Nephron progenitor cell (in vitro differentiated cells): Measurements from ENCODE around the gene KRT27.

ENCODE experiments used
- DNase-seq: peaks from one replicate; pipeline ENCODE4 v3.0.0; 2021
- H3K27ac Mint-ChIP-seq: 2 replicates; pipeline ENCODE4 v1.8.0; 2021; ENCODE audit warnings: mild to moderate bottlenecking, moderate library complexity, mixed read lengths
- H3K27me3 Mint-ChIP-seq: 2 replicates; pipeline ENCODE4 v1.8.0; 2021; ENCODE audit warnings: mild to moderate bottlenecking, low read depth, mixed read lengths; ENCODE audit not compliant: poor library complexity
- H3K36me3 Mint-ChIP-seq: 2 replicates; pipeline ENCODE4 v1.8.0; 2021; ENCODE audit warnings: low read depth, mixed read lengths
- H3K4me1 Mint-ChIP-seq: 2 replicates; pipeline ENCODE4 v1.8.0; 2021; ENCODE audit warnings: mixed read lengths
- H3K4me3 Mint-ChIP-seq: 2 replicates; pipeline ENCODE4 v1.8.0; 2021; ENCODE audit warnings: mild to moderate bottlenecking, moderate library complexity, mixed read lengths
- H3K9me3 Mint-ChIP-seq: 2 replicates; pipeline ENCODE4 v1.8.0; 2021; ENCODE audit warnings: mild to moderate bottlenecking, moderate library complexity, mixed read lengths
- TF ChIP-seq, protein P1 (sequence below): fragments of 200-600 bp; sonication (generic); IDR thresholded peaks from 2 replicates; pipeline ENCODE4 v1.5.0; 2021; ENCODE audit warnings: antibody characterized with exemption

KRT27 gene

DNA sequence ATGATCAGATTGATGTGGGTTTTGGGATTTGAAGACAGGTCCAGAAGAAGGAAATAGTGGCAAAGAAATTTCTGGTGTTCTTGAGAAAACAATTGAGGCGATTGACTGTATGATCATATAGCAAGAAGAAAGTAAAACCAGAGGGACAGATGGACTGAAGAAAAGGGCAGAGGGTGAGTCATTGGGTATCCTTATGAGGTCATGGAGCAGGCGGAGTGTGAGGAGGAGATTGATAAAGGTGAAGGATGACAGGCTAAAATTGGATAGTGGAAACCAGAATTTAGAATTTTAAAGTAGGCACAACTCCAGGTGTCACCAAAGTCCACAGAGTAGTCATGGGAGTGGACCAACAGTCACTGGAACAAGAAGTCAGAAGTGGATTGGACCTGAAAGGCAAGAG, 18.8 kb upstream of the KRT27 start:
- Mint-ChIP-seq H3K4me1 (no peaks in the 10 kb centered on the region), H3K4me3 (no peak overlapping the region), H3K27ac (no peak overlapping the region), H3K36me3 (no peaks in the 10 kb centered on the region), H3K27me3 (peaks cover 38% of the 10 kb centered on the region), H3K9me3 (peaks cover 4% of the 10 kb centered on the region)
- no peak for DNase-seq
- TF ChIP-seq, protein P1, sequence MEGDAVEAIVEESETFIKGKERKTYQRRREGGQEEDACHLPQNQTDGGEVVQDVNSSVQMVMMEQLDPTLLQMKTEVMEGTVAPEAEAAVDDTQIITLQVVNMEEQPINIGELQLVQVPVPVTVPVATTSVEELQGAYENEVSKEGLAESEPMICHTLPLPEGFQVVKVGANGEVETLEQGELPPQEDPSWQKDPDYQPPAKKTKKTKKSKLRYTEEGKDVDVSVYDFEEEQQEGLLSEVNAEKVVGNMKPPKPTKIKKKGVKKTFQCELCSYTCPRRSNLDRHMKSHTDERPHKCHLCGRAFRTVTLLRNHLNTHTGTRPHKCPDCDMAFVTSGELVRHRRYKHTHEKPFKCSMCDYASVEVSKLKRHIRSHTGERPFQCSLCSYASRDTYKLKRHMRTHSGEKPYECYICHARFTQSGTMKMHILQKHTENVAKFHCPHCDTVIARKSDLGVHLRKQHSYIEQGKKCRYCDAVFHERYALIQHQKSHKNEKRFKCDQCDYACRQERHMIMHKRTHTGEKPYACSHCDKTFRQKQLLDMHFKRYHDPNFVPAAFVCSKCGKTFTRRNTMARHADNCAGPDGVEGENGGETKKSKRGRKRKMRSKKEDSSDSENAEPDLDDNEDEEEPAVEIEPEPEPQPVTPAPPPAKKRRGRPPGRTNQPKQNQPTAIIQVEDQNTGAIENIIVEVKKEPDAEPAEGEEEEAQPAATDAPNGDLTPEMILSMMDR = no peak

DNA sequence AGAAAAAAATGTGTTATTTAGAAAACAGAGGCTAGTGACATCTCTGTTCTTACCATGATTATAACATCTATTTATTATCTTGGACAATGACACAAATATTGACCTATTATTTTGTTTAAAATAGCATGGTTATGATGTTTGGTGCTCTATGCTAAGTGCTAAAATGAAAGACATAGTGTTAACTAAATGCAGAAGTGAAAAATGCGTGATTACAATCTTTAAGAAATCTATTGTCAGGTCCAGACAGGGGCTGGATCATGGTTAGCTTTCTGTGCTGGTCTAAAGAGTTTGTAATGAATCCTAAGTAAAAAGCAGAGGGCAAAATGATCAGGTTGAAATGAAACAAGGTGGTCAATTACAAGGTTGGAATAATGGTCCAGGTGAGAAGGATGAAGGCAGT, 18.0 kb upstream of the KRT27 start:
- H3K9me3 Mint-ChIP-seq = peaks cover 4% of the 10 kb centered on the region
- no peaks in the 10 kb centered on the region for H3K4me1 Mint-ChIP-seq
- TF ChIP-seq, protein P1 = no peak
- no peak overlapping the region for H3K4me3 Mint-ChIP-seq
- no peak overlapping the region for H3K27ac Mint-ChIP-seq
- H3K27me3 Mint-ChIP-seq = peaks cover 31% of the 10 kb centered on the region
- no peak for DNase-seq
- no peaks in the 10 kb centered on the region for H3K36me3 Mint-ChIP-seq

DNA sequence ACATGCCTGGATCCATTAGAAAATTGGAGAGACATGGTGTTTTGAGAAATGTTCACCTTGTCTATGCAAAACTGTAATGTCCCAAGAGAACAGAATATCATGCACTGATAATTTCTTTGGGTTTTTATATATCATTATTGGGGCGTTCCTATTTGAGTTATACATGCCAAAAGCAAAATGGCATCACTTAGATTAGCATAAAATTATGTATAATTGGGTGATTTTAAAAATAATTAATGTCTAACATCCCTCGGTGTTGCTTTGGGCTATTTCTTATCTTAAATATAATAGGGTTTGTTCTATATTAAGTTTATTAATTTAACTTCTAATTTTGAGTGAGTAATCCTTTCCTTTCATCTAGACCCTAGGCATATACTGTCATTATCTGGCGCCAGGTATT, 17.5 kb upstream of the KRT27 start, which contains the start of gene KRT28:
Gene KRT28 (minus strand): TSS at position 101 of the 400 bp plus-strand sequence. CDS start 66 bp downstream, at position 35.
- Mint-ChIP-seq H3K27ac (no peak within 1 kb of the TSS), H3K9me3 (no peaks in the 10 kb centered on the region), H3K36me3 (no peaks in the 10 kb centered on the region), H3K4me3 (no peak within 1 kb of the TSS), H3K27me3 (peaks cover 29% of the 10 kb centered on the region), H3K4me1 (no peaks in the 10 kb centered on the region)
- TF ChIP-seq, protein P1 = no peak
- no peak for DNase-seq

DNA sequence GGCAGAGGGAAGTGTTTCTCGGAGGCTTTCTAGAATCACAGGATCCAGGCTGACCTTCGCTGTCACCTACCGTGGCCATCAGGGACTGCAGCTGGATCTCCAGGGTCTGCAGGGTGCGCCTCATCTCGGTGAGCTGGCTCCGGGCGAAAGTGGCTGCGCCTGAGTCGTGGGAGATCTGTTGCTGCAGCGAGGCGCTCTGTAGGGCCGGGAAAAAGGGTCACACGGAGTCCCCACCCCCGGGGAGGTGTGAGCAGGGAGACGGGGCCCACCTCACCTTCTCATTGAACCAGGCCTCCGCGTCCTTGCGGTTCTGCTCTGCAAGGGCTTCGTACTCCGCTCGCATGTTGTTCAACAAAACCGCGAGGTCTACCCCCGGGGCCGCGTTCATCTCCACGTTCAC, 14.5 kb upstream of the KRT27 start:
- H3K4me1 Mint-ChIP-seq = no peaks in the 10 kb centered on the region
- TF ChIP-seq, protein P1 = no peak
- no peaks in the 10 kb centered on the region for H3K36me3 Mint-ChIP-seq
- H3K4me3 Mint-ChIP-seq = no peak overlapping the region
- H3K9me3 Mint-ChIP-seq = no peaks in the 10 kb centered on the region
- peaks cover 27% of the 10 kb centered on the region for H3K27me3 Mint-ChIP-seq
- no peak overlapping the region for H3K27ac Mint-ChIP-seq
- no peak for DNase-seq

DNA sequence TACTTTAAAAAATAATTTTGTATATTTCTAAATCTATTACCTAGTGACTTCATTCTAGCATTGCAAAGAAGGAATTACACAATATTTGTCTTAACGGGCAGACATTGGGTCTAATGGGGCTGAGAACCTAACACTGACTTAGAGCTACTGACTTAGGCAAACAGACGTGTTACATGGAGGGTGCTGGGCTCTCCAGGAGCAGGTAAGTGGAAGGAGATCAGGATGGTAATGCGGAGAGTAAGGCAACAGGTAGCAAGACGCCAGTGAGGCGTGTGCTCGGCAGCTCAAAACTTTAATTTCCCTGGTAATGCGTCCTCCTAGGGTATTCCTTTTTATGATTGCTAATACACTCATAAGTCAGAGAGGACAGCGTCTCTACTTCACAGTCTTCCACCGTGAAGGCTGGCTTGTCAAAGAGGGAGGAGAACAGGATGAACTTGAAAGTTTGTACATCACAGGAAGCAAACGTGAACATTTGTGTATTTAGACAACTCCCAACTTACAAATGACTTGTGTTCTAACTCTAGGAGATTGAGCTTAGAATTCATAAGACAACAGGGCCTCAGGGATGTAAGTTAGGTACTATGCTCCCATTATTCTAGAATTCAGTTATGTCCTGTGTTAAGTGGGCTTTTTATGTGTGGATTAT, 12.8 kb upstream of the KRT27 start:
- Mint-ChIP-seq H3K4me3 (no peak overlapping the region), H3K27ac (no peak overlapping the region), H3K4me1 (no peaks in the 10 kb centered on the region), H3K27me3 (peaks cover 27% of the 10 kb centered on the region), H3K9me3 (no peaks in the 10 kb centered on the region), H3K36me3 (no peaks in the 10 kb centered on the region)
- no peak for DNase-seq
- TF ChIP-seq, protein P1 = no peak

DNA sequence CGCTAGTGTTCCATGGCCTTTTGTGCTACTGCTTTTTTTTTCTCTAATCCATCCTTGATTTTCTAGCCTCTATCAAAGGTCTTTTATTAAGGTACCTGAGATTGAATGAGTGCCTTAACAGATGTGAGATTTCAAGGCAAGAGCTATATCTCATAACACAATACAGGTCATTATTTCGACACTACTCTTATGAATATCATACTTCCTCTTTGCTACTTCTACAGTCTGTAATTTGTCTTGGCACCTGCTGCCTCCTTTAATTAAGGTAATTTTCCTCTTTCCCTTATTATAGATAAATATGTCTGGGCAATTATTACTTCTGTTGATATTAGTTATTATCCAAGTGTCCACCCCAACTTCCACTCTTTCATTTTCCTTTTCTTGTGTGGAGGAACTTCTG, 12.1 kb upstream of the KRT27 start:
- peaks cover 32% of the 10 kb centered on the region for H3K27me3 Mint-ChIP-seq
- no peaks in the 10 kb centered on the region for H3K4me1 Mint-ChIP-seq
- TF ChIP-seq, protein P1 = no peak
- H3K36me3 Mint-ChIP-seq = no peaks in the 10 kb centered on the region
- no peak overlapping the region for H3K4me3 Mint-ChIP-seq
- H3K9me3 Mint-ChIP-seq = no peaks in the 10 kb centered on the region
- DNase-seq = no peak
- no peak overlapping the region for H3K27ac Mint-ChIP-seq
